Measurements from ENCODE around the gene LEP.

DNA sequence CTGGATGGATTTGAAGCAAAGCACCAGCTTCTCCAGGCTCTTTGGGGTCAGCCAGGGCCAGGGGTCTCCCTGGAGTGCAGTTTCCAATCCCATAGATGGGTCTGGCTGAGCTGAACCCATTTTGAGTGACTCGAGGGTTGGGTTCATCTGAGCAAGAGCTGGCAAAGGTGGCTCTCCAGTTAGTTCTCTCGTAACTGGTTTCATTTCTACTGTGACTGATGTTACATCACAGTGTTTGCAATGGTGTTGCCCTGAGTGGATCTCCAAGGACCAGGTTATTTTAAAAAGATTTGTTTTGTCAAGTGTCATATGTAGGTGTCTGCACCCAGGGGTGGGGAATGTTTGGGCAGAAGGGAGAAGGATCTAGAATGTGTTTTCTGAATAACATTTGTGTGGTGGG lies 14.2 kb downstream of the LEP start:
- TF ChIP-seq TAF1 (IDR thresholded peaks at IDR 0.05; ENCODE audit: low read depth), result no peak
- TF ChIP-seq, protein P1, sequence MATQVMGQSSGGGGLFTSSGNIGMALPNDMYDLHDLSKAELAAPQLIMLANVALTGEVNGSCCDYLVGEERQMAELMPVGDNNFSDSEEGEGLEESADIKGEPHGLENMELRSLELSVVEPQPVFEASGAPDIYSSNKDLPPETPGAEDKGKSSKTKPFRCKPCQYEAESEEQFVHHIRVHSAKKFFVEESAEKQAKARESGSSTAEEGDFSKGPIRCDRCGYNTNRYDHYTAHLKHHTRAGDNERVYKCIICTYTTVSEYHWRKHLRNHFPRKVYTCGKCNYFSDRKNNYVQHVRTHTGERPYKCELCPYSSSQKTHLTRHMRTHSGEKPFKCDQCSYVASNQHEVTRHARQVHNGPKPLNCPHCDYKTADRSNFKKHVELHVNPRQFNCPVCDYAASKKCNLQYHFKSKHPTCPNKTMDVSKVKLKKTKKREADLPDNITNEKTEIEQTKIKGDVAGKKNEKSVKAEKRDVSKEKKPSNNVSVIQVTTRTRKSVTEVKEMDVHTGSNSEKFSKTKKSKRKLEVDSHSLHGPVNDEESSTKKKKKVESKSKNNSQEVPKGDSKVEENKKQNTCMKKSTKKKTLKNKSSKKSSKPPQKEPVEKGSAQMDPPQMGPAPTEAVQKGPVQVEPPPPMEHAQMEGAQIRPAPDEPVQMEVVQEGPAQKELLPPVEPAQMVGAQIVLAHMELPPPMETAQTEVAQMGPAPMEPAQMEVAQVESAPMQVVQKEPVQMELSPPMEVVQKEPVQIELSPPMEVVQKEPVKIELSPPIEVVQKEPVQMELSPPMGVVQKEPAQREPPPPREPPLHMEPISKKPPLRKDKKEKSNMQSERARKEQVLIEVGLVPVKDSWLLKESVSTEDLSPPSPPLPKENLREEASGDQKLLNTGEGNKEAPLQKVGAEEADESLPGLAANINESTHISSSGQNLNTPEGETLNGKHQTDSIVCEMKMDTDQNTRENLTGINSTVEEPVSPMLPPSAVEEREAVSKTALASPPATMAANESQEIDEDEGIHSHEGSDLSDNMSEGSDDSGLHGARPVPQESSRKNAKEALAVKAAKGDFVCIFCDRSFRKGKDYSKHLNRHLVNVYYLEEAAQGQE (IDR thresholded peaks at IDR 0.05; ENCODE audit: low read depth), result no peak
- no peak for TF ChIP-seq CREB1 (IDR thresholded peaks at IDR 0.05; ENCODE audit: low read depth)
- TF ChIP-seq TCF12 (IDR thresholded peaks at IDR 0.05; ENCODE audit: low read depth), result no peak
- no peak for TF ChIP-seq EP300 (IDR thresholded peaks at IDR 0.05; ENCODE audit: borderline replicate concordance)
- TF ChIP-seq, protein P2, sequence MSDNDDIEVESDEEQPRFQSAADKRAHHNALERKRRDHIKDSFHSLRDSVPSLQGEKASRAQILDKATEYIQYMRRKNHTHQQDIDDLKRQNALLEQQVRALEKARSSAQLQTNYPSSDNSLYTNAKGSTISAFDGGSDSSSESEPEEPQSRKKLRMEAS (IDR thresholded peaks at IDR 0.05), result no peak
- no peak for TF ChIP-seq RAD21 (IDR thresholded peaks at IDR 0.05; ENCODE audit: low read depth)
- no peak for TF ChIP-seq YY1 (IDR thresholded peaks at IDR 0.05; ENCODE audit: low read depth)
- TF ChIP-seq CEBPB (IDR thresholded peaks at IDR 0.05), result no peak

All from Ishikawa (cell line).